Coronary artery (tissue), 2 donors: ENCODE results near the gene LRRC72.
"Not testable (repeated sequence)": the region's sequence is repeated elsewhere in the genome, so short reads cannot be mapped to it uniquely, and the experiment has no call there.

ENCODE experiments used
- DNase-seq: peaks from one replicate; pipeline ENCODE4 v3.0.0-alpha.2; 2017; ENCODE audit warnings: low spot score
- H3K27ac ChIP-seq, 2 donors: fragments of 200-600 bp; sonication (generic); one replicate each; pipeline ENCODE4 v1.5.1; 2016 to 2019
- H3K4me3 ChIP-seq: fragments of 200-600 bp; sonication (generic); 2 replicates; pipeline ENCODE4 v1.5.1; 2016; ENCODE audit warnings: mild to moderate bottlenecking, moderate library complexity
- TF ChIP-seq, protein P1 (sequence below): fragments of 200-600 bp; sonication (generic); IDR thresholded peaks from one replicate; pipeline ENCODE4 v1.5.1; 2019; ENCODE audit warnings: antibody characterized with exemption

Gene LRRC72

DNA sequence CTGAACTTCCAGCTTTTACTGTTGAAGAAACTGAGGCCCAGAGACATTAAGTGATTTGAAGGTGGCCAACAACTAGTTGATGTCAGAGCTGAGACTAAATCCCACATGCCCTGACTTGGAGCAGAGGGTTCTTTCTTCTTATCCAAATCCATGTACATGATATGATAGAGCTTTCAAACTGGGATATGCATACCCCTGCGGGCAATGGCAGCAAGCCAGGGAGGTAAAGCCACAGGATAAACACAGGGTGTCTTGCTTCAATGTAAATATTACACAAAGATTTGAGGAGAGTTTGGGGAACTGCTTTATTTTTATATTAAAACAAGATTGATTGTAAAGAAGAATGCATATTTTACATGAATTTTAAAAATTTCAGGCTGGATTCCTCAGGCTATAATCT lies 2.3 kb upstream of the LRRC72 start:
- TF ChIP-seq, protein P1, sequence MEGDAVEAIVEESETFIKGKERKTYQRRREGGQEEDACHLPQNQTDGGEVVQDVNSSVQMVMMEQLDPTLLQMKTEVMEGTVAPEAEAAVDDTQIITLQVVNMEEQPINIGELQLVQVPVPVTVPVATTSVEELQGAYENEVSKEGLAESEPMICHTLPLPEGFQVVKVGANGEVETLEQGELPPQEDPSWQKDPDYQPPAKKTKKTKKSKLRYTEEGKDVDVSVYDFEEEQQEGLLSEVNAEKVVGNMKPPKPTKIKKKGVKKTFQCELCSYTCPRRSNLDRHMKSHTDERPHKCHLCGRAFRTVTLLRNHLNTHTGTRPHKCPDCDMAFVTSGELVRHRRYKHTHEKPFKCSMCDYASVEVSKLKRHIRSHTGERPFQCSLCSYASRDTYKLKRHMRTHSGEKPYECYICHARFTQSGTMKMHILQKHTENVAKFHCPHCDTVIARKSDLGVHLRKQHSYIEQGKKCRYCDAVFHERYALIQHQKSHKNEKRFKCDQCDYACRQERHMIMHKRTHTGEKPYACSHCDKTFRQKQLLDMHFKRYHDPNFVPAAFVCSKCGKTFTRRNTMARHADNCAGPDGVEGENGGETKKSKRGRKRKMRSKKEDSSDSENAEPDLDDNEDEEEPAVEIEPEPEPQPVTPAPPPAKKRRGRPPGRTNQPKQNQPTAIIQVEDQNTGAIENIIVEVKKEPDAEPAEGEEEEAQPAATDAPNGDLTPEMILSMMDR: no peak
- DNase-seq: no peak
- Histone ChIP-seq H3K27ac (no peak overlapping the region), H3K4me3 (no peak overlapping the region)

DNA sequence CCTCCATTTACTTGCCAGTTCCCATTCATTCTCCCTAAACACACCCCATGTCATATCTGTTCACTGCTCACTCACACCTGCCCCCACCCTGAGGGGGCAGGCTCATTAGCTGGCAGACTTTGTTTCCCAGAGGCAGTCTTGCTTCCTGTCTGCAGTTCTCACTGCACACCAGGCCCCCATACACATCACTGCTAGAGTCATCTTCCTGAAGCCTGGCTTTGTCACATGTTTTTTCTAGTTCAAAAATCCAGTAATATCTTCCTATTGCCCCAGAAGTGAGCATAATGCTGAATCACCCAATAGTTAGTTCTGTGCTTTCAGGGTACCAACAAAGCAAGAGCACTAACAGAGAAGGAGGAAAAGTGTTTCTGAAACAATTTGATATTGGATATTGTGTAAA lies 1.9 kb downstream of the LRRC72 start:
- H3K27ac ChIP-seq: no peak overlapping the region
- H3K4me3 ChIP-seq: no peak overlapping the region
- TF ChIP-seq, protein P1: no peak
- no peak for DNase-seq

DNA sequence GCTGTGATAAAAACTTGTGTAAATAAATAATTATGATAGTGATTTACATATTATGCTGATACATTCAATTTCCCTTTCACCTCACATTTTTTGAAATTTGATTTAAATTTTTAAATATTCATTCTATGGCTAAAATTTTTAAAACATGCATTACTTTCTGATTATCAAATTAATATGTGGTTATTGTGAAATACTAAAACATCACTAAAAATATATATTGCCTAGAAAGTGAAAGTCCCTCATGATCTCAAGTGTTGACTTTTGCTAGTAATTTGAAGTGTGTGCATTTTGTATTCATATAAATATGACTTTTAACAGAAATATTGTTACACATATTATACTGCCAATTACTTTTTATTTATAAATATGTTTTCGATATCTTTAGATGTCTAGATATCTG lies 3.1 kb downstream of the LRRC72 start:
- Histone ChIP-seq H3K4me3 (no peak overlapping the region), H3K27ac (no peak overlapping the region)
- DNase-seq: no peak
- TF ChIP-seq, protein P1: no peak

DNA sequence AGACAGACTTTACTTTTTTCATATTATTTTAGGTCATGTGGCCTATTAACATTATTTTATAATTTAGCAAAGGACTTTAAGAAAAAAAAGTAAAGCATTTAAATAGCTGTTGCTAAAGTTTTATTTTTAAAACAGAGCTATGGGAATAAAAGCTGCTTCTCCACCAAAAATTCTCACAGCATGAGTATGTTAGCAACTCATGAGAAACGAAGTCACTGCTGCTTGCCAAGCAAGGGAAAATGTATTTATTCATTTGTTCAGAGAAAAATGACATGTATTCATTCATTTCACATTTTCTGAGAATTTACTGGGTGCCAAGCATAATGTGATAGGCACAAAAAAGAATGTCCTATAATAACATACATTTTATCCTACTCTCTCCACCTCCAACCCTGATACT lies 5.1 kb downstream of the LRRC72 start:
- H3K4me3 ChIP-seq: no peak overlapping the region
- TF ChIP-seq, protein P1: no peak
- H3K27ac ChIP-seq: no peak overlapping the region
- no peak for DNase-seq

DNA sequence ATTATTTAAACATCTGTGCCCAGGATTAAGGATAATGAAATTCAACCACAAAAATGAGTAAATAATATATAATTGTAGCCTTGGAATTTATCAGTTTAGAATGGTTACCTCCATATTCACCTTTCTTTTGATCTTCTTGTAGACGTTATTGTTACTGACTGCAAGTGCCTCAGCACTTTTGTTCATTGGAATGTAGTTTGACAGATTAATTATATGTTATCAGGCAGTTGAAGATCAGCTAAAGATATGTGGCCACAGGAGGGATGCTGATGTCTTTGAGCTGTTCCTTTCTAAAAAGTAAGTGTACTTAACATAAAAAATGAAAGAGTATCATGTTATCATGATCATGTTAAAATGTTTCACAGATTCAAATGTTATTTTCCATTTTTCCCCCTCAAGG lies 5.6 kb downstream of the LRRC72 start:
- H3K4me3 ChIP-seq: no peak overlapping the region
- H3K27ac ChIP-seq: no peak overlapping the region
- TF ChIP-seq, protein P1: no peak
- DNase-seq: no peak

DNA sequence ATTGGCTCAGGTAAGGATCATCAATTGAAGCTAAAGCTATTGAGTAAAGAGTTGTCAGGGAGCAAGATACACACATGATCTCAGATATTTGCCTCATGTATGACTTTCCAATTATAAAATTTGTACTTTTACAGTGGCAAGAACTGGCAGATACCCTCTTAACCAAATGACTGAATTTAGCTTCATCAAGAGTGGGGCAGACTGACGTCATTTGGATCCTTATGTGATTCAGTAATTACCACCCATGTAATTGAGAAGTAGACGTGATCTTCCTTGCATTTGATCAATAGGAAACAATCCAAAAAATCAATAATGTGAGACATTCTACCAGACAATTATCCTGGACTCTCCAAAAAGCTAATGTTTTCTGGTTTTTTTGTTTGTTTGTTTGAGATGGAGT lies 8.9 kb downstream of the LRRC72 start:
- DNase-seq: no peak
- Histone ChIP-seq H3K27ac (no peak overlapping the region), H3K4me3 (no peak overlapping the region)
- TF ChIP-seq, protein P1: no peak

DNA sequence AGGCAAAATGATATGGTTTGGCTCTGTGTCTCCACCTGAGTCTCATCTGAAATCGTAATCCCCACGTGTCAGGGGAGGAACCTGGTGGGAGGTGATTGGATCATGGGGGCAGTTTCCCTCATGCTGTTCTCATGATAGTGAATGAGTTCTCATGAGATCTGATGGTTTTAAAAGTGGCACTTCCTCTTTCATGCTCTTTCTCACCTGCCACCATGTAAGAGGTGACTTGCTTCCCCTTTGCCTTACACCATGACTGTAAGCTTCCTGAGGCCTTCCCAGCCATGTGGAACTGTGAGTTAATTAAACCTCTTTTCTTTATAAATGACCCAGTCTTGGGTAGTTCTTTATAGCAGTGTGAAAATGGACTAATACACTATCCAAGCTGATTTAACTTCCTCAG lies 13.9 kb downstream of the LRRC72 start:
- not testable (repeated sequence) for DNase-seq, H3K27ac ChIP-seq, H3K4me3 ChIP-seq

DNA sequence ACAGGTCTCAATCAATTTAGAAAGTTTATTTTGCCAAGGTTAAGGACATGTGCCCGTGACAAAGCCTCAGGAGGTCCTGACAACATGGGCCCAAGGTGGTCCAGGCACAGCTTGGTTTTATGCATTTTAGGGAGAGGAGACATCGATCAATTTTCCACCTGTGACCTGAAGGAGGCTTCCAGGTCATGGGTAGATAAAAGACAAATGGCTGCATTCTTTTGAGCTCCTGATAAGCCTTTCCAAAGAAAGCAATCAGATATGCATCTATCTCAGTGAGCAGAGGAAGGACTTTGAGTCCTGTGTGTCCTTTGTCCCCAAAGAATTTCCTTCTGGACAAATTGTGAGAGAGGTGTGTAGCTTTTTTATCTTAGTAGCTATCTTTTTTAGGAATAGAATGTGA lies 15.8 kb downstream of the LRRC72 start:
- no peak overlapping the region for H3K27ac ChIP-seq
- H3K4me3 ChIP-seq: no peak overlapping the region
- DNase-seq: no peak
- TF ChIP-seq, protein P1: no peak
